ENCODE results near the gene PAK1.

PAK1 gene

DNA sequence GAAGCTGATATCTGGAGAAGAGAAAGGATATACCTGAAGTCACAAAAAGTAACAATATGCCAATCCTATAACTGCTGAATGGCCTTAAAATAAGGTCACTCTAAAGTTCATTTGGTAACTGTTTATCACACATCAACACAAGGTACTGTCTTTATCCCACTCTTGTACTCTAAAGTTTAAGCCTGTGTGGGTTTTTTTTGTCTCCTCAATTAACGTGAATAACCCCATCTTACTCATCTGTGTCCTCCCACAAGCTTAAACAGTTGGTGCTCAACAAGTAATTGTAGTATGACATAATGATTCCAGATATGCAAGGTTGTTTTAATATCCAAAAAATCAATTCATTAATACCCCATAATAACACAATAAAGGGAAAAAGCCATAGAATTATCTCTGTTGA lies 42.1 kb downstream of the PAK1 start:
- DNase-seq: no peak

DNA sequence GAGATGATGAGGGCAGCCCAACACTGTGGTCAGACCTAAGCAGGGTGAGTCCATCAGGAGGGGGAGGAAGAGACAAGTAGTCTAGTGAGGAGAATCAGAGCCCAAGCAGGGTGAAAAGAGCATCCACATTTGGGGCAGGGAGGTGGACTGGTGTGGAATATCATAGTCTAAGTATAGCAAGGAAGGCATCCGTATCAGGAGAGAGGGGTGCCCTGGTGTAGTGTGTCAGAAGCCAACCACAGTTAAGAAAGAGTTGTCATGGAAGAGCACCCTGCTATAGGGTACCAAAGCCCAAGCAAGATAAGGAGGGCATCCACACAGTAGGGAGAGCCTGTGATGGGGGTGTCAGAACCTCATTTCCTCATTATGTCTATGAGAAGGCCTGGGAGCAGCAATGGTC lies 45.3 kb downstream of the PAK1 start:
- DNase-seq: no peak

- DNase-seq: no peak
Observed at GRCh38 chr11:77425346-77425745, 48.5 kb downstream of the PAK1 start.

DNA sequence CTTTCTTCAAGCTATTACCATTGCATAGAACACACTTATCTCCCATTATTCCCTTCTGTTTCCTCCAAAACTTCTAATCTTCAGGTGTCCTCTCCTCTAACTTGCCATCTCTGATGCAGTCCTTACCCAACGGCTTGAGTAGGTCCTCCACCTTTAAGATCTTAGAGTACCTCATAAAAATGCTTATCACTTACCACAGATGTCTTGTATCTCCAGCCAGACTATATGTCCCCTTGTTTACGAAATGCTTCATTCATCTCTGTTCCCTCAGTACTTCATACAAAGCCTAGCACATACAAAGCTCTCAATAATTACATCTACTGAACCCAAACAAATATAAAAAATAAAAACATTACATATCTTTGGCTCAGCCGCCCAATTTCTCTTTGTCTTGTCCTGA lies 49.2 kb downstream of the PAK1 start:
- no peak for DNase-seq

DNA sequence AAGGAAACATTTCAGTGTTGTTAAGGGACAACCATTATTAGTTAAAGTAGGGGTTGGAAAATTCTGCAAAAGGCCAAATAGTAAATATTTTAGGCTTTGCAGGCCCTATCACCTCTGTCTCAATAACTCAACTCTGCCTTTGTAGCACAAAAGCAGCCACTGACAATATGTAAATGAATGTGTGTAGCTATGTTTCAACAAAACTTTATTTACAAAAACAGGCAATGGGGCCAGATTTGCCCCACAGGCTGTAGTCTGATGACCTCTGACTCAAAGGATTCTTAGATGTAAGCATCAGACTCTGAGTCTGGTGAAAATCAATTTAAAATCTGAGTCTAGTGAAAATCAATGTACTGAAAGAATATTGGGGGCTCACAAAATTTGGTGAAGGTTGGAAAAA lies 50.3 kb downstream of the PAK1 start:
- DNase-seq: no peak

DNA sequence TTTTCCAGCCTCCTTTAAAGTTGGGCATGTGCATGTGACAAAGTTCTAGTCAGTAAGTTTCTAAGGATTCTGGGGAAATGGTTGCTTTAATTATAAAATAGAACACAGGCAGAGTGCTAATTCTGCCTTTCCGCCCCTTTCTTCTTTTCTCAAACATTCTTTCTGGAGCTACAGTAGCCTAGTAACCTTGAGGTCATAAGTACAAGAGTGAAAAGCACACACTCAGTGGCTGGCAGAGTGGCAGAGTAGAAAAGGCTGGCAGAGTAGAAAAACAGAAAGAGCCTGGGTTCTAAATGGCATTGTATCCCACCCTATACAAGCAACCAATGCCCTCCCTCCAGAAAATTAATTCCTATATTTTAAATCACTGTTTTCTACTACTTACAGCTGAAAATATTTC lies 51.2 kb downstream of the PAK1 start:
- DNase-seq: no peak

DNA sequence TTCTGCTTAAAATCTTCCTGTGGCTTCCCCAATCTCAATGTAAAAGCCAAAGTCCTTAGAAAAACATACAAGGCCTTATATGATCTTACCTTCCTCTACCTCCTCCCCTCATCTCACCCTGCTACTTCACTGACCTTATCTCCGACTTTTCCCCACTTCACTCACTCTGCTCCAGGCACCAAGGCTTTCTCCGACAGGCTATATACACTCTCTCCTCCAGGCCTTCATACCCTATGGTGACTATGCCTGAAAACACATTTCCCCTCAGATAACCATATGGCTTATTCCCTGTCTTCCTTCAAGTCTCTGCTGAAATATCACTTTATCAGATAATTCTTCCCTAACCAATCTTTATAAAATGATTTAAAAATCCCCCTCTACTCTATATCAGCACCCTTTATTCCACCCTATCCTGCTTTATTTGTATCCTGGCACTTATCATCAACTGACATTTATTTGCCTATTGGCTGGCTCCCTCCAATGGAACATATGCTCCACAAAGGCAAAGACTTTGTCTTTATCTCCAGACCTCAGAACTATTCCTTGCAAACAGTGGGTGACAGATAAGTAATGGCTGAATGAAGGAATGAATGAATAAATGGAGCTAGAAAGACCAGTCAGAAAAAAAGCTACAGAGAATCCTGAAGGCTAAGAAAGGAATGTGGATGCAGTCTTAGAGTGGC lies 52.7 kb downstream of the PAK1 start:
- DNase-seq: no peak

GRCh38 chr11:77418971-77419597 lies 54.8 kb downstream of the PAK1 start:
- DNase-seq: no peak

DNA sequence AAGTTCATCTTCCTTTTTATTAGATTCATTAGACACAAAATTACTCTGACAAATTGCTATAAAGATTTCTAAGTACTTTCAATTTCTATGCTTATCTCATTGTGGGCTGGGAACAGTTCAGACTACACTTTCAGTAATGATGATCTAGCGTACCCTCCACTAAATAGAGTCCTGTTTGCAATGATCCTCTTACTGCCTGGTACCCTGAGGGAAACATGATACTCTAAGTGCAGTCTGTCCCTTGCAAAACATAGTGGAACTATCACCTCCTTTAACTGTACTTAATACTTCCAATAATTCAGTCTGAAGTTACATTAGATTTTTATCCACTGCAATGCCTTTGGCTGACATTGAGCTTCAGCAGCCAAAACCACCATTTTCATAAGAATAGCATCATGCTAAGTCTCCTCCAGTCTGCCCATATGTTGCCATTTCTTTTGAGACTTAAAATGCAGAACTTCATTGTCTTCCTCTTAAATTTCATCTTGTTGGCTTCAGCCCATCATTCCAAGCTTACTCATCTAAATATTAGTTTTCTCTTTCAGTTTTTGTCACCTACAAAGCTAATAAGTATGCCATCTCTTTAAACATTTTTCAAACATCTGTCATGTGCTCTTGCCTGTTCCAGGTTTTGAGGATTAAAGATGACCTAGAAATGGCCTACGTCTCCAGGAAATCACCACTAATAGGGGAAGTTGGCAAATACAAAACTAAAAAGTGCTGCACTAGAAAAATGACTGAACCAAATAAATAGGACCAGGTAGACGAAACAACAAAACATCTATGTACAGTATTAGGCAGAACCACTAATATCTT lies 55.5 kb downstream of the PAK1 start:
- no peak for DNase-seq

DNA sequence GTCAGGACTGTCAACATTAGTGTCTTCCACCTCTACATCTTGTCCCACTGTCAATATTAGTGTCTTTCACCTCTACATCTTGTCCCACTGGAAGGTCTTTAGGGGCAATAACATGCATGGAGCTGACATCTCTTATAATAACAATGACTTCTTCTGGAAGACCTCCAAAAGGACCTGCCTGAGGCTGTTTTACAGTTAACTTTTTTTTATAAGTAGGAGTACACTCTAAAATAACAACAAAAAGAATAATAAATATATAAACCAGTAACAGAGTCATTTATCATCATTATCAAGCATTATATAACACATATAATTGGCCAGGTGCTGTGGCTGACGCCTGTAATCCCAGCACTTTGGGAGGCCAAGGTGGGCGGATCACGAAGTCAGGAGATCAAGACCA lies 57.5 kb downstream of the PAK1 start:
- DNase-seq: no peak

- no peak for DNase-seq
Observed at GRCh38 chr11:77413850-77414460, 59.9 kb downstream of the PAK1 start.

GRCh38 chr11:77412814-77413213 lies 61.1 kb downstream of the PAK1 start:
- no peak for DNase-seq

GRCh38 chr11:77411717-77412441 lies 62.0 kb downstream of the PAK1 start:
- DNase-seq: peak; percentile 73

GRCh38 chr11:77411137-77411707 lies 62.7 kb downstream of the PAK1 start:
- DNase-seq: no peak

GRCh38 chr11:77410076-77410827 lies 63.6 kb downstream of the PAK1 start:
- DNase-seq: no peak

DNA sequence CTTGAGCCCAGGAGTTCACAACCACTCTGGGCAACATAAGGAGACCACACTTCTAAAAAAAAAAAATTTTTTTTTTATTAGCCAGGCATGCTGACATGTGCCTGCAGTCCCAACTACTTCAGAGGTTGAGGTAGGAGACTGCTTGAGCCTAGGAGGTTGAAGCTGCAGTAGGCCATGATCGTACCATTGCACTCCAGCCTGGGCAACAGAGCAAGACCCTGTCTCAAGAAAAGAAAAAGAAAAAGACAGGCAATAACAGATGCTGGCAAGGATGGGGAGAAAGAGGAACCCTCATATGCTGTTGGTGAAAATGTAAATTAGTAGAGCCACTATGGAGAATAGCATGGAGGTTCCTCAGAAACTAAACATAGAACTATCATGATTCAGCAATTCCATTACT lies 64.8 kb downstream of the PAK1 start:
- DNase-seq: no peak

DNA sequence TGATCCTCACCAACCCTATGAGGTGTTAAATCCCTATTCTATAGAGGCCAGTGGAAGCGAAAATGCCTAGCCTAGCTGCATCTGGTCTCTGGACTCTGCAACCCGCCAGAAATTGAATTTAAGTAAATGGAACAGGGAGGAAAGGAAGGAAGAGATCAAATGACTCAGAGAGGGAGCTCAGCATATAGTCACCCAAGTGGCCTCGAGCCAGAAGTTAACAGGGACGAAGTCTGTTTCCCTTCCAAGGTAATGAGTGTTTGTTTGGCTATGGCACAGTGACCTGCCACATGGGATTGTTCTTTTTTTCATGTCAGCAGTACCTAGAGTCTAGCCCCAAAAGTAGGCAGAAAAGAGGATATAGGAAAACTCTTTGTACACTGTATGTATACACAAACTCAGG lies 66.3 kb downstream of the PAK1 start:
- no peak for DNase-seq

GRCh38 chr11:77406396-77406795 lies 67.5 kb downstream of the PAK1 start:
- no peak for DNase-seq

DNA sequence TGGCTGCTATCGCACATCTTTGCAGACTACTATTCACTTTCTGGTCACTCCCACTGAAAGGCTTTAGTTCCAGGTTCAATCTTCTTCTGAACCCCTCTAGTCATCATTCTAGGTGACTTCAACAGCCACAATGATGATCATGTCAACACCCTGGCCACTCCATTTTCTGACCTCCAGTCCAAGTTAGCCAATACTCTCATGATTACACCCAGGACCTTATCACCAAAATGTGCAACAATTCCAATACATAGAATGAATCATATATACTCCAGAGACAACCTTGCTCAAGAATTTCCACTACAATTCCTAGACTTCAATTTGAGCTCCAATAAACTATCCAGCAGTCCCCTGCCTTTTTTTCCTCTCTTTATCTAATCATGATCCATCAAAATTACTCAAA lies 70.7 kb downstream of the PAK1 start:
- DNase-seq: no peak

GRCh38 chr11:77402218-77402556 lies 71.7 kb downstream of the PAK1 start:
- DNase-seq: no peak

- DNase-seq: no peak
Observed at GRCh38 chr11:77401486-77402217, 72.2 kb downstream of the PAK1 start.

Measured in midbrain (tissue), 1 donor.